WERI-Rb-1 (cell line): ENCODE results near the gene UTRN.

ENCODE experiments used
- DNase-seq: peaks from one replicate; pipeline ENCODE4 v3.0.0-alpha.2; 2020
- H3K27ac ChIP-seq: fragments of 250-450 bp; sonication (Bioruptor Pico); 2 replicates; pipeline ENCODE4 v1.5.1; 2020; ENCODE audit warnings: mild to moderate bottlenecking, moderate library complexity
- H3K27me3 ChIP-seq: fragments of 250-450 bp; sonication (Bioruptor Pico); 2 replicates; pipeline ENCODE4 v1.5.1; 2021; ENCODE audit warnings: mild to moderate bottlenecking, low read depth, moderate library complexity; ENCODE audit not compliant: insufficient read depth, severe bottlenecking
- H3K36me3 ChIP-seq: fragments of 250-450 bp; sonication (Bioruptor Pico); 2 replicates; pipeline ENCODE4 v1.5.1; 2020; ENCODE audit warnings: mild to moderate bottlenecking, moderate library complexity
- H3K4me3 ChIP-seq: 2 replicates; pipeline ENCODE4 v1.5.1; 2011; ENCODE audit warnings: low read depth, mild to moderate bottlenecking, control low read depth, low read length
- H3K9me3 ChIP-seq: fragments of 250-450 bp; sonication (Bioruptor Pico); 2 replicates; pipeline ENCODE4 v1.5.1; 2021; ENCODE audit warnings: mild to moderate bottlenecking, moderate library complexity; ENCODE audit not compliant: severe bottlenecking
- CTCF ChIP-seq: IDR thresholded peaks from 2 replicates; pipeline ENCODE4 v1.5.1; 2011; ENCODE audit warnings: low read depth, mild to moderate bottlenecking, control low read depth, inconsistent platforms, low read length

UTRN gene

GRCh38 chr6:144330017-144330987 lies 45.2 kb downstream of the UTRN start:
- no peak for DNase-seq
- Histone ChIP-seq H3K27ac (no peak overlapping the region), H3K36me3 (no peaks in the 10 kb centered on the region), H3K4me3 (no peak overlapping the region), H3K27me3 (no peaks in the 10 kb centered on the region), H3K9me3 (no peaks in the 10 kb centered on the region)
- no peak for TF ChIP-seq CTCF

- TF ChIP-seq CTCF: no peak
- H3K9me3 ChIP-seq: no peaks in the 10 kb centered on the region
- no peak for DNase-seq
- no peak overlapping the region for H3K4me3 ChIP-seq
- no peaks in the 10 kb centered on the region for H3K27me3 ChIP-seq
- H3K27ac ChIP-seq: no peak overlapping the region
- no peaks in the 10 kb centered on the region for H3K36me3 ChIP-seq
Measured at GRCh38 chr6:144331491-144331969, 46.4 kb downstream of the UTRN start.

GRCh38 chr6:144332177-144332576 lies 47.0 kb downstream of the UTRN start:
- no peaks in the 10 kb centered on the region for H3K27me3 ChIP-seq
- no peak overlapping the region for H3K4me3 ChIP-seq
- TF ChIP-seq CTCF: no peak
- DNase-seq: no peak
- H3K36me3 ChIP-seq: no peaks in the 10 kb centered on the region
- H3K9me3 ChIP-seq: no peaks in the 10 kb centered on the region
- no peak overlapping the region for H3K27ac ChIP-seq

- Histone ChIP-seq H3K36me3 (no peaks in the 10 kb centered on the region), H3K9me3 (no peaks in the 10 kb centered on the region), H3K27ac (no peak overlapping the region), H3K27me3 (no peaks in the 10 kb centered on the region), H3K4me3 (no peak overlapping the region)
- DNase-seq: no peak
- no peak for TF ChIP-seq CTCF
Measured at GRCh38 chr6:144334150-144334708, 49.1 kb downstream of the UTRN start.
